ENCODE data around the gene VASN. TPM values are rescaled to one million over a fixed set of nuclear protein-coding genes. Genes with fewer than 3 reads are reported as not detected.

Gene VASN
- total RNA-seq, 2 experiments from 2014 or later, result 0.11 to 0.20 TPM

- POLR2A ChIA-PET, result interaction anchor here (4.6 kb wide), 1 partner anchor 10 kb away, joined by 30 read pairs; the partner anchor contains the start of gene CORO7
These were observed 53.9 kb downstream of the VASN start, which contains the start of gene DNAJA3 for GRCh38 chr16:4425378-4426020. TSS of gene DNAJA3 (plus strand) at chr16:4425868. CDS start at chr16:4425882, 14 bp downstream.

GRCh38 chr16:4426021-4426684 lies 54.5 kb downstream of the VASN start:
- Mint-ChIP-seq H3K4me1 (peaks cover 25% of the 10 kb centered on the region), H3K36me3 (peaks cover 9% of the 10 kb centered on the region), H3K27me3 (no peaks in the 10 kb centered on the region), H3K27ac (peak overlapping the region; percentile 99), H3K9me3 (no peaks in the 10 kb centered on the region), H3K4me3 (peak overlapping the region; percentile 94)
- DNase-seq (no peak), ATAC-seq (ENCODE audit: low read depth) (peak; percentile 38)
- POLR2A ChIA-PET, result interaction anchor here (0.6 to 4.6 kb wide), 2 partner anchors 11 to 123 kb away, joined by 7 to 30 read pairs; partner anchors contain the start of gene CORO7

More at GRCh38 chr16:4425378-4426020, 53.9 kb downstream of the VASN start, which contains the start of gene DNAJA3:
- Mint-ChIP-seq H3K27ac (peak within 1 kb of the TSS; percentile 99), H3K9me3 (no peaks in the 10 kb centered on the region), H3K4me3 (peak within 1 kb of the TSS; percentile 94), H3K27me3 (no peaks in the 10 kb centered on the region), H3K4me1 (peaks cover 23% of the 10 kb centered on the region), H3K36me3 (peaks cover 9% of the 10 kb centered on the region)
- ATAC-seq (ENCODE audit: low read depth) (peak; percentile 94), DNase-seq (peak; percentile 97)

- DNase-seq (no peak), ATAC-seq (ENCODE audit: low read depth) (no peak)
- Mint-ChIP-seq H3K27me3 (no peaks in the 10 kb centered on the region), H3K36me3 (peaks cover 13% of the 10 kb centered on the region), H3K4me1 (peaks cover 25% of the 10 kb centered on the region), H3K9me3 (no peaks in the 10 kb centered on the region), H3K4me3 (peak overlapping the region; percentile 94), H3K27ac (peak overlapping the region; percentile 99)
- POLR2A ChIA-PET, result interaction anchor here (0.6 to 4.6 kb wide), 2 partner anchors 11 to 122 kb away, joined by 7 to 30 read pairs; partner anchors contain the start of gene CORO7
These were observed 55.2 kb downstream of the VASN start for GRCh38 chr16:4426722-4427372.

GRCh38 chr16:4428500-4428899 lies 56.9 kb downstream of the VASN start:
- H3K4me1 Mint-ChIP-seq, result peaks cover 28% of the 10 kb centered on the region
- H3K4me3 Mint-ChIP-seq, result peak overlapping the region; percentile 35

GRCh38 chr16:4431023-4431422 lies 59.4 kb downstream of the VASN start:
- Mint-ChIP-seq H3K36me3 (peaks cover 21% of the 10 kb centered on the region), H3K27me3 (no peaks in the 10 kb centered on the region), H3K4me3 (no peak overlapping the region), H3K4me1 (peaks cover 28% of the 10 kb centered on the region), H3K9me3 (no peaks in the 10 kb centered on the region), H3K27ac (no peak overlapping the region)
- ATAC-seq (ENCODE audit: low read depth) (no peak), DNase-seq (no peak)
- POLR2A ChIA-PET, result no interaction called here

More at GRCh38 chr16:4428500-4428899, 56.9 kb downstream of the VASN start:
- Mint-ChIP-seq H3K36me3 (peaks cover 15% of the 10 kb centered on the region), H3K27ac (no peak overlapping the region), H3K9me3 (no peaks in the 10 kb centered on the region), H3K27me3 (no peaks in the 10 kb centered on the region)
- no peak for DNase-seq
- no peak for ATAC-seq (ENCODE audit: low read depth)
- POLR2A ChIA-PET, result interaction anchor here (0.7 to 4.6 kb wide), 3 partner anchors 10 to 426 kb away, joined by 4 to 30 read pairs (median 6); partner anchors contain the start of gene CORO7

Other genes starting within 250 kb of the VASN start
- not detected for gene SRL, start 129.8 kb upstream of the VASN start, total RNA-seq
- 10 to 100 TPM; 20.6 to 23.2 TPM for gene TFAP4, start 98.8 kb upstream of the VASN start, total RNA-seq
- under 1 TPM; 0.14 TPM for gene GLIS2, start 55.8 kb upstream of the VASN start, total RNA-seq
- gene PAM16, start 20.5 kb upstream of the VASN start, total RNA-seq, result 10 to 100 TPM; 42.5 to 50.0 TPM
- gene CORO7, start 44.7 kb downstream of the VASN start, total RNA-seq, result 100 to 1,000 TPM; 168 to 186 TPM
- gene DNAJA3, start 54.0 kb downstream of the VASN start, total RNA-seq, result 10 to 100 TPM; 52.2 to 62.2 TPM
- 10 to 100 TPM; 64.5 to 64.6 TPM for gene NMRAL1, start 102.8 kb downstream of the VASN start, total RNA-seq
- gene HMOX2, start 104.5 kb downstream of the VASN start, total RNA-seq, result 10 to 100 TPM; 84.5 to 86.9 TPM
- 10 to 100 TPM; 36.3 to 42.1 TPM for gene CDIP1, start 166.9 kb downstream of the VASN start, total RNA-seq
- gene C16orf96, start 184.5 kb downstream of the VASN start, total RNA-seq, result under 1 TPM; 0.08 to 0.17 TPM
- gene UBALD1, start 243.0 kb downstream of the VASN start, total RNA-seq, result 10 to 100 TPM; 21.3 to 23.7 TPM

All from activated naive CD8-positive, alpha-beta T cell treated with anti-CD3 and anti-CD28 coated beads, Interleukin-2, amount 10 ng/mL, durations not matched to agents 7 days and 5 days (primary cell).